ENCODE results near the gene RPS27L.

RPS27L gene

DNA sequence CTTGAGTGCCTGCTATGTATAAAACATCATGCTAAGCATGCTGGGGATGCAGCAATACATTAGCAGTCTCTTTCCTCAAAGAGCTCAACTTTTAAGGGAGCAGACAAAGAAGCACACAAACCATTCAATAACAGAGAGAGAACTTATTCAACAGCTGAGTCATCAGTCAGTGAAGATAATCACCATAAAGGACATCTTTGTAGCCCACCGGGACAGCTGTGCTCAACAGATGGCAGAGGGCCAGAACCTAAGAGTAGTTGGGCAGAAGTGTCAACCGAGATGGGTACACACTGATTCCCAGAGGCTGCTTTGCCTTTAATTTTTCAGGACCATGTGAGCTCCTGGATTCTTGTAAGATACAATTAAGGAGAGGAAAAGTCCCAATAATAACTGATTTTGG, 27.9 kb upstream of the RPS27L start:
- Histone ChIP-seq H3K4me2 (no peak overlapping the region), H3K4me1 (ENCODE audit: low read depth, poor library complexity, severe bottlenecking) (peaks cover 8% of the 10 kb centered on the region), H3K27me3 (ENCODE audit: insufficient read depth, low read depth) (no peaks in the 10 kb centered on the region), H3K4me3 (IDR thresholded peaks at IDR 0.05; ENCODE audit: insufficient read depth, low read depth, low read length) (no peak overlapping the region), H3K36me3 (ENCODE audit: insufficient read depth) (no peaks in the 10 kb centered on the region), H3K27ac (no peak overlapping the region), H2AFZ (ENCODE audit: low read depth) (no peak overlapping the region), H3K9ac (no peak overlapping the region), H3K79me2 (ENCODE audit: insufficient read depth, low read depth) (no peaks in the 10 kb centered on the region), H4K20me1 (ENCODE audit: insufficient read depth) (no peaks in the 10 kb centered on the region)
- TF ChIP-seq, protein P1, sequence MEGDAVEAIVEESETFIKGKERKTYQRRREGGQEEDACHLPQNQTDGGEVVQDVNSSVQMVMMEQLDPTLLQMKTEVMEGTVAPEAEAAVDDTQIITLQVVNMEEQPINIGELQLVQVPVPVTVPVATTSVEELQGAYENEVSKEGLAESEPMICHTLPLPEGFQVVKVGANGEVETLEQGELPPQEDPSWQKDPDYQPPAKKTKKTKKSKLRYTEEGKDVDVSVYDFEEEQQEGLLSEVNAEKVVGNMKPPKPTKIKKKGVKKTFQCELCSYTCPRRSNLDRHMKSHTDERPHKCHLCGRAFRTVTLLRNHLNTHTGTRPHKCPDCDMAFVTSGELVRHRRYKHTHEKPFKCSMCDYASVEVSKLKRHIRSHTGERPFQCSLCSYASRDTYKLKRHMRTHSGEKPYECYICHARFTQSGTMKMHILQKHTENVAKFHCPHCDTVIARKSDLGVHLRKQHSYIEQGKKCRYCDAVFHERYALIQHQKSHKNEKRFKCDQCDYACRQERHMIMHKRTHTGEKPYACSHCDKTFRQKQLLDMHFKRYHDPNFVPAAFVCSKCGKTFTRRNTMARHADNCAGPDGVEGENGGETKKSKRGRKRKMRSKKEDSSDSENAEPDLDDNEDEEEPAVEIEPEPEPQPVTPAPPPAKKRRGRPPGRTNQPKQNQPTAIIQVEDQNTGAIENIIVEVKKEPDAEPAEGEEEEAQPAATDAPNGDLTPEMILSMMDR (conservative IDR thresholded peaks at IDR 0.05; ENCODE audit: low read depth, low read length): no peak

DNA sequence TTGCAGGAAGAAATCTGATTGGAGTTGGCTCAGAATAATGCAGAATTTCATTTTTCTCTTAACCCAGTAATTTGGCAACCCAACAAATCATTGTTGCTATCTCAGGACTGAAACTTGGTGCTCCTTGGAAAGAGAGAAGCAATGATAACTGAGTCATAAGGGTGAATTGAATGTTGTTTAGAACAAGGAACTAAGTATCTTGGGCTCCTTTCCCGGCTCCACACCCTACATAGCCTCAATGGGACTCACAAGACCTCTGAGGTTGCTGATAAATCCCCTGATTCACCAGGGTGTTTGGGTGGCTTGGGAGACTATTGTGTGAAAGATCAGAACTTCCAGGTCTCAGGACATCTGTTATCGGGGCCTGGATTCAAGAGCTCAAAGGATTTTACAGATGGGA, 24.4 kb upstream of the RPS27L start:
- Histone ChIP-seq H4K20me1 (ENCODE audit: insufficient read depth) (no peaks in the 10 kb centered on the region), H2AFZ (ENCODE audit: low read depth) (no peak overlapping the region), H3K79me2 (ENCODE audit: insufficient read depth, low read depth) (no peaks in the 10 kb centered on the region), H3K4me3 (IDR thresholded peaks at IDR 0.05; ENCODE audit: insufficient read depth, low read depth, low read length) (no peak overlapping the region), H3K36me3 (ENCODE audit: insufficient read depth) (no peaks in the 10 kb centered on the region), H3K9ac (no peak overlapping the region), H3K4me2 (no peak overlapping the region), H3K27ac (no peak overlapping the region), H3K27me3 (ENCODE audit: insufficient read depth, low read depth) (no peaks in the 10 kb centered on the region), H3K4me1 (ENCODE audit: low read depth, poor library complexity, severe bottlenecking) (no peaks in the 10 kb centered on the region)
- TF ChIP-seq, protein P1 (conservative IDR thresholded peaks at IDR 0.05; ENCODE audit: low read depth, low read length): no peak

DNA sequence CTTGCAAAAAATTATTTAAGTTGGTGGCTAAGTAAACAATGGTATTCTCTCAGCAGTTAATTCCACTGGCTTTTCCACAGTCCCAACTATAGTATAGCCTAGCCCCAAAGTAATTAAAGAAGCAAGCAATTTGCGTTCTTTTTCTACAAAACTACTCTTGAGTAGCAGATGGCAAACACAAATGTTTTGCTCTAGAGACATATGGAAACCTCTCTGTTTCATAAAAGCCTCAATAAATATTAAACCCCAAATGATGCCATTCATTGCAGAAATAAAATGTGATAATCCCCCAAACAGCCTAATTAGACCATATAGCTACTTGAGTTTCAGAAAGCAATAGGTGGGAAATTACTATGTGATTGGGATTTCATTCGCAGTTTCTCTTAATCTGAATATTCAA, 23.5 kb upstream of the RPS27L start:
- H3K27ac ChIP-seq: no peak overlapping the region
- TF ChIP-seq, protein P1 (conservative IDR thresholded peaks at IDR 0.05; ENCODE audit: low read depth, low read length): no peak
- H3K4me3 ChIP-seq (IDR thresholded peaks at IDR 0.05; ENCODE audit: insufficient read depth, low read depth, low read length): no peak overlapping the region
- H3K4me1 ChIP-seq (ENCODE audit: low read depth, poor library complexity, severe bottlenecking): no peaks in the 10 kb centered on the region
- H3K79me2 ChIP-seq (ENCODE audit: insufficient read depth, low read depth): no peaks in the 10 kb centered on the region
- H3K36me3 ChIP-seq (ENCODE audit: insufficient read depth): no peaks in the 10 kb centered on the region
- no peak overlapping the region for H3K4me2 ChIP-seq
- H3K27me3 ChIP-seq (ENCODE audit: insufficient read depth, low read depth): no peaks in the 10 kb centered on the region
- no peak overlapping the region for H3K9ac ChIP-seq
- no peak overlapping the region for H2AFZ ChIP-seq (ENCODE audit: low read depth)
- H4K20me1 ChIP-seq (ENCODE audit: insufficient read depth): no peaks in the 10 kb centered on the region

DNA sequence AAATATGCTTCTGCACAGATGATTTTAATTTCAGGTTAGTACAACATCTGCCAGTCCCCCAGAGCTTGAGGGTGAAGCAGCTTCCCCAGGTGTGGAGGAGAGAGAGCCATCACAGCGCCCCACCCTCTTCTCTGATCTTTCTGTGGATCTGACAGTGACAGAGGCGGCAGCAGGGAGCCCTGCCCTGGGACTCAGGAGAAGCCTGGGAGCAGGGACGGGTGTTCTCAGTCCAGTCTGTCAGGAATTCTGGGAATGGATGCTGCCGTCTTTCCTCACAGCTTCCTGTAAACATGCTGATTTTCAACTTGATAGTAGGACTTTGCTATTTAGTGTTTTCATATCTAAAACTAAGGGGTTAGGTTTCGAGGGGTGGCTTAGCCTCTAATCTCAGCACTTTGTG, 20.8 kb upstream of the RPS27L start:
- Histone ChIP-seq H3K9ac (no peak overlapping the region), H3K4me2 (no peak overlapping the region), H3K36me3 (ENCODE audit: insufficient read depth) (no peaks in the 10 kb centered on the region), H2AFZ (ENCODE audit: low read depth) (no peak overlapping the region), H3K27me3 (ENCODE audit: insufficient read depth, low read depth) (no peaks in the 10 kb centered on the region), H4K20me1 (ENCODE audit: insufficient read depth) (no peaks in the 10 kb centered on the region), H3K4me1 (ENCODE audit: low read depth, poor library complexity, severe bottlenecking) (no peaks in the 10 kb centered on the region), H3K27ac (no peak overlapping the region), H3K79me2 (ENCODE audit: insufficient read depth, low read depth) (no peaks in the 10 kb centered on the region), H3K4me3 (IDR thresholded peaks at IDR 0.05; ENCODE audit: insufficient read depth, low read depth, low read length) (no peak overlapping the region)
- TF ChIP-seq, protein P1 (conservative IDR thresholded peaks at IDR 0.05; ENCODE audit: low read depth, low read length): no peak

DNA sequence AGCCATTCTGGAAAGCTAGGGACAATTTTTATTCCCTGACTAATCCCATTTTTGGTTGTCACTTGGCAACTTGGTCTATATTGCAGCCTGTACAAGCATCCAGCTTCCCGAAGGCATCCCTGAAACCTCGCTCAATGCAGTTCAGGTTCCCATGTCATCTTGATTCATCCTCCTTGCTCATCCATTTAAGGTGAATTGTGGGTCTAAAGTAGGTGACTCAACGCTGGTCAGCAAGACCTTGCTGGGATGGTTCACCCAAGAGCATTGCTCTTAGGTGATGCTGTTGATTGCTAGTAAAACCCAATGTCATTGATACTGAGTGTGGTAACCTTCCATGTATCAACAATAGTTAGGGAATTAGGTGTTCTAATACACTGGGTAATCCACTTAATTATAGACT, 19.0 kb upstream of the RPS27L start:
- H3K4me2 ChIP-seq: no peak overlapping the region
- no peaks in the 10 kb centered on the region for H3K36me3 ChIP-seq (ENCODE audit: insufficient read depth)
- no peaks in the 10 kb centered on the region for H3K27me3 ChIP-seq (ENCODE audit: insufficient read depth, low read depth)
- no peak overlapping the region for H3K27ac ChIP-seq
- H3K4me3 ChIP-seq (IDR thresholded peaks at IDR 0.05; ENCODE audit: insufficient read depth, low read depth, low read length): no peak overlapping the region
- H2AFZ ChIP-seq (ENCODE audit: low read depth): no peak overlapping the region
- H4K20me1 ChIP-seq (ENCODE audit: insufficient read depth): no peaks in the 10 kb centered on the region
- TF ChIP-seq, protein P1 (conservative IDR thresholded peaks at IDR 0.05; ENCODE audit: low read depth, low read length): no peak
- no peaks in the 10 kb centered on the region for H3K79me2 ChIP-seq (ENCODE audit: insufficient read depth, low read depth)
- H3K4me1 ChIP-seq (ENCODE audit: low read depth, poor library complexity, severe bottlenecking): no peaks in the 10 kb centered on the region
- no peak overlapping the region for H3K9ac ChIP-seq
